ENCODE results near the gene KCNJ14.

KCNJ14 gene

GRCh38 chr19:48508729-48509411 is 53.5 kb downstream of the KCNJ14 start:
- DNase-seq (ENCODE audit: low spot score), result no peak

- DNase-seq (ENCODE audit: low spot score), result no peak
Measured at GRCh38 chr19:48509467-48510194, 54.3 kb downstream of the KCNJ14 start.

GRCh38 chr19:48510421-48511268 is 55.3 kb downstream of the KCNJ14 start:
- DNase-seq (ENCODE audit: low spot score), result no peak

- no peak for DNase-seq (ENCODE audit: low spot score)
Measured at GRCh38 chr19:48511321-48511731, 56.0 kb downstream of the KCNJ14 start.

GRCh38 chr19:48511800-48512503 is 56.6 kb downstream of the KCNJ14 start, which contains the start of gene LMTK3:
Gene LMTK3, minus strand, starts transcription at chr19:48511835. Its CDS starts 259 bp downstream, at chr19:48511576.
- no peak for DNase-seq (ENCODE audit: low spot score)

- no peak for DNase-seq (ENCODE audit: low spot score)
Measured at GRCh38 chr19:48512504-48513288, 57.3 kb downstream of the KCNJ14 start.

GRCh38 chr19:48513289-48514122 is 58.1 kb downstream of the KCNJ14 start:
- DNase-seq (ENCODE audit: low spot score), result peak; percentile 72

- DNase-seq (ENCODE audit: low spot score), result no peak
Measured at GRCh38 chr19:48514123-48514458, 58.7 kb downstream of the KCNJ14 start.

- DNase-seq (ENCODE audit: low spot score), result no peak
Measured at GRCh38 chr19:48516536-48516935, 61.2 kb downstream of the KCNJ14 start.

Measured in LoVo (cell line).